A549 (cell line): ENCODE data around the gene SHKBP1. TPM values are rescaled to one million over a fixed set of nuclear protein-coding genes. Genes with fewer than 3 reads are reported as not detected.

Experiments
- ATAC-seq, 2 experiments: fragments of 200-7000 bp in 1 of 2; fragments of >200 bp in 1 of 2; cut with Nextera tagmentation in 1 of 2; cut with Tn5 transposase in 1 of 2; 3 replicates each; pipeline versions ENCODE4 v1.8.0 to v1.9.1; 2018 to 2020; ENCODE audit warnings: mild to moderate bottlenecking in 1 of 2, moderate library complexity in 1 of 2
- CTCF ChIA-PET: fragments of 300-600 bp; sonication (Branson Sonifier 250); formaldehyde crosslinking; extraction: SDS; loops from one replicate; lab custom pipeline; 2021; ENCODE audit warnings: antibody characterized with exemption, inconsistent platforms; lab: Yijun Ruan, JAX
- POLR2A ChIA-PET: fragments of 350-600 bp; formaldehyde crosslinking; extraction: SDS; loops from one replicate; lab custom pipeline; 2021; ENCODE audit warnings: antibody characterized with exemption, inconsistent platforms; lab: Yijun Ruan, JAX
- DNase-seq, 2 experiments: peaks; one replicate each; pipeline versions ENCODE4 v3.0.0 to v3.0.0-alpha.2; 2011 to 2016; ENCODE audit warnings: low read depth in 1 of 2, low spot score in 1 of 2
- FAIRE-seq: peaks from 2 replicates; lab custom pipeline; 2011; peaks lifted over from hg19 to GRCh38; lab: Jason Lieb, UNC
- H3K27ac ChIP-seq, 2 experiments: fragments of >200 bp; sonication (Bioruptor Twin); formaldehyde crosslinking; 3 replicates each; pipeline ENCODE4 v1.5.1; 2016 to 2017
- H3K4me1 ChIP-seq: fragments of >200 bp; sonication (Bioruptor Twin); formaldehyde crosslinking; 3 replicates; pipeline ENCODE4 v1.6.1; 2016
- H3K4me2 ChIP-seq: fragments of >200 bp; sonication (Bioruptor Twin); formaldehyde crosslinking; 3 replicates; pipeline ENCODE4 v1.6.1; 2016
- H3K4me3 ChIP-seq: fragments of >200 bp; sonication (Bioruptor Twin); formaldehyde crosslinking; 3 replicates; pipeline ENCODE4 v1.5.1; 2016
- H3K9me3 ChIP-seq: fragments of >200 bp; sonication (Bioruptor Twin); formaldehyde crosslinking; 3 replicates; pipeline ENCODE4 v1.6.1; 2016
- CHD2 ChIP-seq: fragments of 150-350 bp; IDR thresholded peaks from 2 replicates; pipeline ENCODE4 v1.6.1; 2014; ENCODE audit warnings: low read length; ENCODE audit not compliant: partially characterized antibody
- EHF ChIP-seq: fragments of 250-450 bp; sonication (Bioruptor Pico); IDR thresholded peaks from 2 replicates; pipeline ENCODE4 v1.5.0; 2020; ENCODE audit warnings: mild to moderate bottlenecking
- EHMT2 ChIP-seq: fragments of 200-600 bp; sonication (generic); IDR thresholded peaks from 2 replicates; pipeline ENCODE4 v1.6.1; 2016; ENCODE audit warnings: antibody characterized with exemption, low read depth, mild to moderate bottlenecking, moderate library complexity
- ESRRA ChIP-seq: fragments of 150-350 bp; IDR thresholded peaks from 2 replicates; pipeline ENCODE4 v1.6.1; 2014; ENCODE audit warnings: mild to moderate bottlenecking, low read length, borderline replicate concordance
- HEYL ChIP-seq: fragments of 250-450 bp; sonication (Bioruptor Pico); IDR thresholded peaks from 2 replicates; pipeline ENCODE4 v1.8.0; 2021; ENCODE audit warnings: mild to moderate bottlenecking, moderate library complexity
- JUN ChIP-seq, 2 experiments: fragments of >200 bp; sonication (Bioruptor Twin); formaldehyde crosslinking; IDR thresholded peaks; 2 replicates in 1 of 2; 3 replicates in 1 of 2; pipeline ENCODE4 v1.6.1; 2016 to 2017
- KDM1A ChIP-seq: fragments of 200-600 bp; sonication (generic); IDR thresholded peaks from 2 replicates; pipeline ENCODE4 v1.6.1; 2016; ENCODE audit warnings: low read depth, mild to moderate bottlenecking
- KDM5A ChIP-seq: fragments of 200-600 bp; sonication (generic); IDR thresholded peaks from 2 replicates; pipeline ENCODE4 v1.6.1; 2016; ENCODE audit warnings: antibody characterized with exemption, mild to moderate bottlenecking
- POLR2A ChIP-seq: IDR thresholded peaks from 2 replicates; pipeline ENCODE4 v1.6.1; 2012; ENCODE audit warnings: mild to moderate bottlenecking, low read length
- RAD21 ChIP-seq, 2 experiments: fragments of >200 bp in 1 of 2; sonication (Bioruptor Twin) in 1 of 2; formaldehyde crosslinking in 1 of 2; IDR thresholded peaks in 1 of 2; conservative IDR thresholded peaks in 1 of 2; 2 replicates in 1 of 2; 3 replicates in 1 of 2; pipeline ENCODE4 v1.6.1; 2012 to 2018; ENCODE audit warnings: inconsistent platforms in 1 of 2
- RCOR1 ChIP-seq: fragments of 150-350 bp; IDR thresholded peaks from 2 replicates; pipeline ENCODE4 v1.6.1; 2014; ENCODE audit warnings: antibody characterized with exemption, low read length, low read depth
- RNF2 ChIP-seq: fragments of 200-600 bp; sonication (generic); IDR thresholded peaks from 2 replicates; pipeline ENCODE4 v1.6.1; 2016; ENCODE audit warnings: low read depth, mild to moderate bottlenecking, antibody characterized with exemption, moderate library complexity, borderline replicate concordance
- SMC3 ChIP-seq: fragments of >200 bp; sonication (Bioruptor Twin); formaldehyde crosslinking; IDR thresholded peaks from 3 replicates; pipeline ENCODE4 v1.6.1; 2018; ENCODE audit warnings: inconsistent platforms
- ZFP36 ChIP-seq: fragments of 450-650 bp; IDR thresholded peaks from 2 replicates; pipeline ENCODE4 v1.6.1; 2014; ENCODE audit warnings: borderline replicate concordance; ENCODE audit not compliant: partially characterized antibody
- WGBS: methylation state at CpG from one replicate; pipeline ENCODE4 v1.1.6; 2017; ENCODE audit errors: missing lambda C conversion rate; 5-methylcytosine and 5-hydroxymethylcytosine counted together
- polyA plus RNA-seq, 4 experiments: library from polyadenylated mRNA; depleted of rRNA in 3 of 4; stranded (reverse); fragments of >200 nt; fragmentation: RNase III in 1 of 4; extraction: RNeasy Plus Mini Kit Qiagen cat#74134 plus additional on column Dnase treatment in 1 of 4; gene quantifications; 2 replicates in 3 of 4; 3 replicates in 1 of 4; pipeline ENCODE4 v1.2.3, GENCODE V29; 2011 to 2017
- TF ChIP-seq, protein P1 (sequence below): fragments of 200-600 bp; sonication (generic); IDR thresholded peaks from 2 replicates; pipeline ENCODE4 v1.6.1; 2016; ENCODE audit warnings: antibody characterized with exemption, mild to moderate bottlenecking, moderate library complexity
- TF ChIP-seq, protein P2 (sequence below): IDR thresholded peaks from 2 replicates; pipeline ENCODE4 v1.6.1; 2012
- TF ChIP-seq, protein P3 (sequence below): fragments of 250-450 bp; sonication (Bioruptor Pico); IDR thresholded peaks from 2 replicates; pipeline ENCODE4 v1.5.0; 2021; ENCODE audit warnings: mild to moderate bottlenecking, moderate library complexity, borderline replicate concordance
- TF ChIP-seq, protein P4 (sequence below): fragments of 250-450 bp; sonication (Bioruptor Pico); IDR thresholded peaks from 2 replicates; pipeline ENCODE4 v1.5.0; 2020; ENCODE audit warnings: low read depth, mild to moderate bottlenecking, moderate library complexity

The SHKBP1 gene
- polyA plus RNA-seq, 2 of the 4 experiments (the other 2 are of a cell fraction): 75.2 to 123 TPM

DNA sequence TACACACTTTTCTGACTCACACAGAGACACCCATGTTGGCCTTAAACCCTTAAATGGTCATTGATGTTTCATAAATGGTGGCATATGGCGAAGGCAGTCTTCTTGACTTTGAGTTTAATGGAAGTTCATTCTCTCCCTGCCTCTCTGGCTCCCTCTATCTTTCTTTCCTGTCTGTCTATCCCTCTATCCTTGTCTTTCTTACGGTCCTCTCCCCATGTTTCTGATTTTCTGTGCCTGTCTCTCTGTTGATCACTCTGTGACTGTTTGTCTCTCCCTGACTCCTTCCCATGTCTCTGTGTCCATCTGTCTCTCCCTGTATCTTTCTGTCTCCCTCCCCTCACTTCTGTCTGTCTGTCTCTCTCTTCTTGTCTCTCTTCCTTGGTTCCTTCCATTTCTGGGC is 43.2 kb upstream of the SHKBP1 start (continued):
- TF ChIP-seq, protein P1, sequence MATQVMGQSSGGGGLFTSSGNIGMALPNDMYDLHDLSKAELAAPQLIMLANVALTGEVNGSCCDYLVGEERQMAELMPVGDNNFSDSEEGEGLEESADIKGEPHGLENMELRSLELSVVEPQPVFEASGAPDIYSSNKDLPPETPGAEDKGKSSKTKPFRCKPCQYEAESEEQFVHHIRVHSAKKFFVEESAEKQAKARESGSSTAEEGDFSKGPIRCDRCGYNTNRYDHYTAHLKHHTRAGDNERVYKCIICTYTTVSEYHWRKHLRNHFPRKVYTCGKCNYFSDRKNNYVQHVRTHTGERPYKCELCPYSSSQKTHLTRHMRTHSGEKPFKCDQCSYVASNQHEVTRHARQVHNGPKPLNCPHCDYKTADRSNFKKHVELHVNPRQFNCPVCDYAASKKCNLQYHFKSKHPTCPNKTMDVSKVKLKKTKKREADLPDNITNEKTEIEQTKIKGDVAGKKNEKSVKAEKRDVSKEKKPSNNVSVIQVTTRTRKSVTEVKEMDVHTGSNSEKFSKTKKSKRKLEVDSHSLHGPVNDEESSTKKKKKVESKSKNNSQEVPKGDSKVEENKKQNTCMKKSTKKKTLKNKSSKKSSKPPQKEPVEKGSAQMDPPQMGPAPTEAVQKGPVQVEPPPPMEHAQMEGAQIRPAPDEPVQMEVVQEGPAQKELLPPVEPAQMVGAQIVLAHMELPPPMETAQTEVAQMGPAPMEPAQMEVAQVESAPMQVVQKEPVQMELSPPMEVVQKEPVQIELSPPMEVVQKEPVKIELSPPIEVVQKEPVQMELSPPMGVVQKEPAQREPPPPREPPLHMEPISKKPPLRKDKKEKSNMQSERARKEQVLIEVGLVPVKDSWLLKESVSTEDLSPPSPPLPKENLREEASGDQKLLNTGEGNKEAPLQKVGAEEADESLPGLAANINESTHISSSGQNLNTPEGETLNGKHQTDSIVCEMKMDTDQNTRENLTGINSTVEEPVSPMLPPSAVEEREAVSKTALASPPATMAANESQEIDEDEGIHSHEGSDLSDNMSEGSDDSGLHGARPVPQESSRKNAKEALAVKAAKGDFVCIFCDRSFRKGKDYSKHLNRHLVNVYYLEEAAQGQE: no peak
- no peak for TF ChIP-seq ZFP36
- TF ChIP-seq, protein P2, sequence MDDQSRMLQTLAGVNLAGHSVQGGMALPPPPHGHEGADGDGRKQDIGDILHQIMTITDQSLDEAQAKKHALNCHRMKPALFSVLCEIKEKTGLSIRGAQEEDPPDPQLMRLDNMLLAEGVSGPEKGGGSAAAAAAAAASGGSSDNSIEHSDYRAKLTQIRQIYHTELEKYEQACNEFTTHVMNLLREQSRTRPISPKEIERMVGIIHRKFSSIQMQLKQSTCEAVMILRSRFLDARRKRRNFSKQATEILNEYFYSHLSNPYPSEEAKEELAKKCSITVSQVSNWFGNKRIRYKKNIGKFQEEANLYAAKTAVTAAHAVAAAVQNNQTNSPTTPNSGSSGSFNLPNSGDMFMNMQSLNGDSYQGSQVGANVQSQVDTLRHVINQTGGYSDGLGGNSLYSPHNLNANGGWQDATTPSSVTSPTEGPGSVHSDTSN: no peak
- TF ChIP-seq EHF (CRISPR knock-in tag): no peak
- TF ChIP-seq CHD2: no peak
- TF ChIP-seq JUN (IDR thresholded peaks at IDR 0.05): no peak
- TF ChIP-seq, protein P3, sequence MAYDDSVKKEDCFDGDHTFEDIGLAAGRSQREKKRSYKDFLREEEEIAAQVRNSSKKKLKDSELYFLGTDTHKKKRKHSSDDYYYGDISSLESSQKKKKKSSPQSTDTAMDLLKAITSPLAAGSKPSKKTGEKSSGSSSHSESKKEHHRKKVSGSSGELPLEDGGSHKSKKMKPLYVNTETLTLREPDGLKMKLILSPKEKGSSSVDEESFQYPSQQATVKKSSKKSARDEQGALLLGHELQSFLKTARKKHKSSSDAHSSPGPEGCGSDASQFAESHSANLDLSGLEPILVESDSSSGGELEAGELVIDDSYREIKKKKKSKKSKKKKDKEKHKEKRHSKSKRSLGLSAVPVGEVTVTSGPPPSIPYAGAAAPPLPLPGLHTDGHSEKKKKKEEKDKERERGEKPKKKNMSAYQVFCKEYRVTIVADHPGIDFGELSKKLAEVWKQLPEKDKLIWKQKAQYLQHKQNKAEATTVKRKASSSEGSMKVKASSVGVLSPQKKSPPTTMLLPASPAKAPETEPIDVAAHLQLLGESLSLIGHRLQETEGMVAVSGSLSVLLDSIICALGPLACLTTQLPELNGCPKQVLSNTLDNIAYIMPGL (CRISPR knock-in tag): 0 out of 2 replicates have a peak, but pooled peaks have one; percentile 57
- peak; percentile 25; the same call in 2 of the 3 replicates for TF ChIP-seq SMC3
- peak; percentile 20 to 43; a peak in 2 of 5 replicates for TF ChIP-seq RAD21 (conservative IDR thresholded peaks at IDR 0.05 in 1 of 2, IDR thresholded peaks at IDR 0.05 in 1 of 2)

DNA sequence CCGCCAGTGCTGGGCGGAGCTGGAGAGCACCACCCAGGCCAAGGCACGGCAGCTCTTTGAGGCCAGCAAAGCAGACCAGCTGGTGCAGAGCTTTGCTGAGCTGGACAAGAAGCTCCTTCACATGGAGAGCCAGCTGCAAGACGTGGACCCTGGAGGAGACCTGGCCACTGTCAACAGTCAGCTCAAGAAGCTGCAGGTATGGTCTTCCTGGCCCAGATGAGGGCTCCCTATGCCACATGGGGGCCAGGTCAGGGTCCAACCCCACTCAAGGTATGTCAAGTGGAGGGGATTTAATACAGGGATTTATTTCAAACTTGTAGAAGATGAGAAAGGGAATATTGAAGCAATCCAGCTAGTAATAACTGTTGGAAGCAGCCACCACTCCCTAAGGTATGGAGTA is 42.5 kb upstream of the SHKBP1 start:
- FAIRE-seq (no peak), DNase-seq (no peak), ATAC-seq (no peak)
- Histone ChIP-seq H3K9me3 (no peaks in the 10 kb centered on the region), H3K27ac (no peak overlapping the region), H3K4me3 (no peak overlapping the region), H3K4me2 (no peak overlapping the region), H3K4me1 (peaks cover 17% of the 10 kb centered on the region)
- 66% methylated on average over 4 of the region's 4 CpGs for WGBS
- CTCF ChIA-PET: interaction anchor here (0.7 to 58.9 kb wide), 13 partner anchors 0 to 611 kb away, joined by 3 to 2247 read pairs (median 8); partner anchors contain the start of genes BLVRB and LTBP4
- TF ChIP-seq CHD2 (no peak), EHMT2 (no peak), HEYL (CRISPR knock-in tag) (no peak), KDM1A (no peak), ESRRA (no peak), RCOR1 (no peak), KDM5A (no peak), RAD21 (conservative IDR thresholded peaks at IDR 0.05 in 1 of 2, IDR thresholded peaks at IDR 0.05 in 1 of 2) (no peak), POLR2A (no peak), RNF2 (no peak)
- TF ChIP-seq, protein P4, sequence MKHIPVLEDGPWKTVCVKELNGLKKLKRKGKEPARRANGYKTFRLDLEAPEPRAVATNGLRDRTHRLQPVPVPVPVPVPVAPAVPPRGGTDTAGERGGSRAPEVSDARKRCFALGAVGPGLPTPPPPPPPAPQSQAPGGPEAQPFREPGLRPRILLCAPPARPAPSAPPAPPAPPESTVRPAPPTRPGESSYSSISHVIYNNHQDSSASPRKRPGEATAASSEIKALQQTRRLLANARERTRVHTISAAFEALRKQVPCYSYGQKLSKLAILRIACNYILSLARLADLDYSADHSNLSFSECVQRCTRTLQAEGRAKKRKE (CRISPR knock-in tag): no peak
- TF ChIP-seq, protein P1: no peak
- TF ChIP-seq, all 56 proteins: peak for 0
- POLR2A ChIA-PET: no interaction called here
